Activated CD4-positive, alpha-beta T cell treated with anti-CD3 and anti-CD28 coated beads for 36 hours (primary cell): ENCODE results near the gene AHI1. TPM values are rescaled to one million over a fixed set of nuclear protein-coding genes. Genes with fewer than 3 reads are reported as not detected.

Experiments
- ATAC-seq: fragments of 200-7000 bp; cut with Tn5 transposase; one replicate; pipeline ENCODE4 v1.10.0; 2021; ENCODE audit warnings: mild to moderate bottlenecking, moderate library complexity
- CTCF ChIA-PET: fragments of 350-600 bp; sonication (Branson Sonifier 250); formaldehyde crosslinking; loops from one replicate; lab custom pipeline; 2021; ENCODE audit warnings: antibody characterized with exemption; lab: Charles Lee
- POLR2A ChIA-PET: fragments of 350-600 bp; sonication (Branson Sonifier 250); formaldehyde crosslinking; loops from one replicate; lab custom pipeline; 2021; ENCODE audit warnings: antibody characterized with exemption, inconsistent platforms; lab: Charles Lee
- DNase-seq: peaks from one replicate; pipeline ENCODE4 v3.0.0-alpha.2; 2020
- H3K27ac Mint-ChIP-seq: one replicate; pipeline ENCODE4 v1.8.0; 2021; ENCODE audit warnings: mixed read lengths
- H3K27me3 Mint-ChIP-seq: one replicate; pipeline ENCODE4 v1.8.0; 2021; ENCODE audit warnings: mixed read lengths
- H3K36me3 Mint-ChIP-seq: one replicate; pipeline ENCODE4 v1.8.0; 2021; ENCODE audit warnings: low read depth, mixed read lengths
- H3K4me1 Mint-ChIP-seq: one replicate; pipeline ENCODE4 v1.8.0; 2021; ENCODE audit warnings: mixed read lengths
- H3K4me3 Mint-ChIP-seq: one replicate; pipeline ENCODE4 v1.8.0; 2021; ENCODE audit warnings: mild to moderate bottlenecking, moderate library complexity, mixed read lengths
- H3K9me3 Mint-ChIP-seq: one replicate; pipeline ENCODE4 v1.8.0; 2021; ENCODE audit warnings: low read depth, mixed read lengths
- intact Hi-C, 2 experiments: fragments of 100-400 bp; cut with DNase I in 1 of 2; cut with micrococcal nuclease in 1 of 2; formaldehyde crosslinking; loops; one replicate each; pipeline versions ENCODE4 v1.14.2 to v1.15.1; 2022 to 2024; cut with DNase I, micrococcal nuclease
- total RNA-seq, 2 experiments: library from RNA; stranded (reverse); gene quantifications; one replicate each; pipeline ENCODE4 v1.2.3, GENCODE V29; 2021

AHI1 gene
- 10 to 100 TPM; 35.6 to 36.0 TPM for total RNA-seq

DNA sequence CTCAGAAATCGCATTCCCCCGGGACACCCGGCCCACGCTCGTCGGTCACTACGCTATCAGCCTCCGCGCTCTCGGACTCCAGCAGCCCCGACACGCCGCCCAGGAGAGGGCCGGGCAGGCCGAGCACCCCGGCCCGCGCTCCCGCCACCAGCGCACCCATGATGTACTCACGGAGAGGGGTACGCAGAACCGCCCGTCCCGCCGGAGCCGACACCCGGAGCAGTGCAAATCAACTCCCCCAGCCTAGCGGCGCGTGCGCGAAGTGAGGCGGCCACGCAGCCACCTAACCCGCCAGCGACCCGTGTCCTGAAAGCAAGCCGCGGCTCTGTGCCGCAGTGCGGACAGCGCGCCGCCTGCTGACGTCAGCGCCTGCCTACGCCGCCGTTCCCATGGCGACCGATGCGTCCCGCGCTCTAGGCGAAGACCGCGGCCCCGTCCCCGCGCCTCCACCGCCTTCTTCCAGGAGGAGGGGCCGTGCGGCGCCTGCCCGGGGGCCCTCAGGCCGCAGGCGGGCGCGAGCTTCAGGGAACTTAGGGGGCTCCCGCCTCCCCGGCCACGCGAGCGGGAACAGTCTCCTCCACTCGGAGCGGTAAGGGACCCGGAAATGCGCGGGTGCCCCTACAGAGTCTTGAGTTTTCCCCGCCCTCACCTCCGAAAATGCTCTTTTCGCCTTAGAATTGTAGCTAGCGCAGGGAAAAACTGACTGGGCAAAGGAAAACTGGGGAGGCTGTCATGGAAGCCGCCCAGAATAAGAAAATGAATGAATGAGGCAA, at the start of gene AHI1:
TSS of gene AHI1 (minus strand) at position 329 of the 773 bp plus-strand sequence. CDS start 5,503 bp downstream, outside the sequence.
- no peaks in the 10 kb centered on the region for H3K27me3 Mint-ChIP-seq
- intact Hi-C loops: loop anchor here (1.0 to 5.0 kb wide), 10 partner anchors 40 to 1545 kb away; partner anchors contain the start of genes BCLAF1 (in 1 of the 2), PDE7B (in 1 of the 2) and TBPL1 (in 1 of the 2)
- ATAC-seq: peak; percentile 81
- H3K4me1 Mint-ChIP-seq: peaks cover 7% of the 10 kb centered on the region
- DNase-seq: peak; percentile 94
- no peaks in the 10 kb centered on the region for H3K9me3 Mint-ChIP-seq
- H3K36me3 Mint-ChIP-seq: peaks cover 25% of the 10 kb centered on the region
- no peak within 1 kb of the TSS for H3K4me3 Mint-ChIP-seq
- H3K27ac Mint-ChIP-seq: peak within 1 kb of the TSS; percentile 94
- ChIA-PET CTCF (interaction anchor here (0.6 to 1.3 kb wide), 9 partner anchors 16 to 1324 kb away, joined by 3 to 5 read pairs (median 3); partner anchors contain the start of gene BCLAF1), POLR2A (interaction anchor here (0.6 to 1.7 kb wide), 6 partner anchors 79 to 1013 kb away, joined by 3 to 10 read pairs (median 4); partner anchors contain the start of genes BCLAF1 and MTFR2)

DNA sequence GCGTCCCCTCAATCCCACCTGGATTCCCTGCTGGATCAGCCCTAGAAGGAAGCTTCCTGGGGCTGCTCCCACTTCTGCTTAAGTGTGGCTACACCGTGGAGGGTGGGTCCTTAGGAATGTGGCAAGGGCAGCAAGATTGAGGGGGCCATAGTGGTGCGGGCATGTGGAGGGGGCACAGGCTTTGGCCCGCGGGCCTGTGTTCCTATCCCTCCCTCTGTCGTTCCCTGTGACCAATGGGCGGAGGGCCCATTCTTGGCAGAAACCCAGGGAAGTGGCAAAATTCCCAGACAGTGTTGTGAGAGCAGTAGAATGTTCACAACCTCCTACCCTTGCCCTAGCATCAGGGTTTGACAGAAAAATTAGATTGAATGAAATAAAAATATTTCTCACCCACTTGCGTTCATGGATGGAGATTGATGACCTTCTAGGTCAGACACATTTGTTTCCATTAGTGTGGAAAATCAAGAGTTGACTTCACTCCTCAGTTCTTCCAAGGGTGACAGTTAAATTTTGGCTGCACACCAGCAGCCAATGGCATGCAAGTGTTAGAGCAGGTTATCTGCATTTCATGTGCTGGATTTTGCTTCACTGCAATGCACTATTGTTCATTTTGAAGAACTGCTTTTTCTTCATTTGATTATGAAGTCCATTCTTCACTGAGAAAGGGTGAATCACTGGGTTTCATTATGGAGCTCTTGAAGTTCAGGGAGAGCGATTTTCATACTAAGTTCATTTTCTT, 49.3 kb upstream of the AHI1 start:
- ChIA-PET CTCF (no interaction called here), POLR2A (no interaction called here)
- peaks cover 2% of the 10 kb centered on the region for H3K4me1 Mint-ChIP-seq
- peaks cover 6% of the 10 kb centered on the region for H3K27me3 Mint-ChIP-seq
- no peaks in the 10 kb centered on the region for H3K36me3 Mint-ChIP-seq
- no peak overlapping the region for H3K4me3 Mint-ChIP-seq
- ATAC-seq (no peak), DNase-seq (no peak)
- no peak overlapping the region for H3K27ac Mint-ChIP-seq
- intact Hi-C loops: no loop called here
- H3K9me3 Mint-ChIP-seq: peaks cover 3% of the 10 kb centered on the region

- Mint-ChIP-seq H3K27ac (no peak overlapping the region), H3K36me3 (no peaks in the 10 kb centered on the region), H3K27me3 (peaks cover 6% of the 10 kb centered on the region), H3K9me3 (peaks cover 3% of the 10 kb centered on the region), H3K4me3 (no peak overlapping the region), H3K4me1 (peaks cover 2% of the 10 kb centered on the region)
- ChIA-PET POLR2A (no interaction called here), CTCF (no interaction called here)
- DNase-seq: no peak
- intact Hi-C loops: no loop called here
- no peak for ATAC-seq
Measured at GRCh38 chr6:135546206-135546605, 48.7 kb upstream of the AHI1 start.

DNA sequence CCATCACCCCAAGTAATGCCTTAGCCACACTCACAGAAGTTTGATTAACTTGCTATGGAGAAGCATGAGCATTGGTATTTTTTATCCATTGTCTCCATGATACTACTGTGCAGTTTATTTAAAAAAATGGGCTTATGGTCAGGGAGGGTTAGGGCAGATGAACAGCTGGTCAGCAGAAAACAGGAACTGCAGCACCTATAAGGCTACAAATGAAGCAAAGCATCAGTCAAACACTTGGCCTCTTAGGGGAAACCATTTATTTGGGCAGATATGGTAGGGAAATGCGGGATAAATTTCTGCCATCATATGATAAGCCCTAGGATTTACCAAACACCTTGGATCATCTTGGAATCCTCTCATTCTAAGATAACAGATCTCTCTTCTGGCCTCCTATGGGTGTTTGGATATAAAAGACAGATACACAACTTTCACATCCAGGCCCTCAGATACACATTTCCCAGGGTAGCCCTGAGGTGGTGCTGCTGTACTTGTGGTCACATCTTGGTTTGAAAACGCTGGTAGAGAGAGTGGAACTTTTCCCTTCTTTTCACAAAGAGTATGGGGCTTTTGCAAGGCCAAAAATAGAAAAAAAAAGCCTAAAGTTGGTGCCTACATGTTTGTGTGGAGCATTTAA, 42.8 kb upstream of the AHI1 start:
- ChIA-PET CTCF (no interaction called here), POLR2A (no interaction called here)
- peak; percentile 16 for DNase-seq
- Mint-ChIP-seq H3K27me3 (peaks cover 9% of the 10 kb centered on the region), H3K36me3 (peaks cover 1% of the 10 kb centered on the region), H3K4me1 (peaks cover 28% of the 10 kb centered on the region), H3K27ac (no peak overlapping the region), H3K4me3 (no peak overlapping the region), H3K9me3 (peaks cover 7% of the 10 kb centered on the region)
- ATAC-seq: no peak
- intact Hi-C loops: no loop called here

GRCh38 chr6:135537741-135538301, 40.3 kb upstream of the AHI1 start:
- intact Hi-C loops: loop anchor here (1.0 to 10.0 kb wide), 12 partner anchors 39 to 689 kb away; partner anchors contain the start of genes AHI1 (in 1 of the 2) and PDE7B (in 1 of the 2)
- Mint-ChIP-seq H3K27me3 (peaks cover 7% of the 10 kb centered on the region), H3K9me3 (peaks cover 4% of the 10 kb centered on the region), H3K4me1 (peaks cover 27% of the 10 kb centered on the region), H3K36me3 (peaks cover 1% of the 10 kb centered on the region), H3K4me3 (no peak overlapping the region), H3K27ac (peak overlapping the region; percentile 59)
- ChIA-PET CTCF (interaction anchor here (1.0 to 4.6 kb wide), 6 partner anchors 40 to 689 kb away, joined by 3 to 35 read pairs (median 4); no protein-coding TSS in a partner anchor), POLR2A (interaction anchor here (0.5 to 1.0 kb wide), 2 partner anchors 38 to 39 kb away, joined by 4 to 6 read pairs; no protein-coding TSS in a partner anchor)
- ATAC-seq (peak; percentile 97), DNase-seq (peak; percentile 70)

DNA sequence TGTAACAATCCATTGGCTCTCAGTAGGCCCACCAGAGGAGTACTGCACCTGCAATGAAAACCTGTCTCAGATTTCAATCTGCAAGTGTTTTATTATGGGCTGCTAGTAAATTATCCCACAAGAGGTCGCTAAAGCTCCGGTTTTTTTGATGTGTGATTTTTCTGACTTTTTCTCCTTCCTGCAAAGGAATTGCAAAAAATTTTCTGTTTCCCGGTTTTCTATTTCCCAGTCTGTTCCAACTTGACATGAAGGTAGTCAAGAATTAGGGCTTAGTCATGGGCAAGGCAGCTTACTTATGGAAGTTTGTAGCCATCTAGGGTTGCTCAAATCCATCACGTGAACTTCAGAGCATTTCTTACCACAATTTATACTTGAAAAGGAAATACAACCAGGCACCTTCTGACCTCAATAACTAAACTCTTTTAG, 38.5 kb upstream of the AHI1 start:
- Mint-ChIP-seq H3K9me3 (peaks cover 4% of the 10 kb centered on the region), H3K27ac (no peak overlapping the region), H3K4me1 (peaks cover 27% of the 10 kb centered on the region), H3K27me3 (peaks cover 3% of the 10 kb centered on the region), H3K4me3 (no peak overlapping the region), H3K36me3 (peaks cover 1% of the 10 kb centered on the region)
- ChIA-PET POLR2A (no interaction called here), CTCF (interaction anchor here (0.6 to 4.6 kb wide), 40 partner anchors 10 to 714 kb away, joined by 3 to 35 read pairs (median 4); no protein-coding TSS in a partner anchor)
- DNase-seq (peak; percentile 8), ATAC-seq (no peak)
- intact Hi-C loops: loop anchor here (1.0 to 10.0 kb wide), 13 partner anchors 41 to 781 kb away; partner anchors contain the start of gene PDE7B (in 1 of the 2)

GRCh38 chr6:135534773-135535380, 37.3 kb upstream of the AHI1 start:
- H3K9me3 Mint-ChIP-seq: peaks cover 4% of the 10 kb centered on the region
- peaks cover 1% of the 10 kb centered on the region for H3K36me3 Mint-ChIP-seq
- CTCF ChIA-PET: interaction anchor here (0.6 to 4.6 kb wide), 26 partner anchors 9 to 715 kb away, joined by 3 to 35 read pairs (median 4); no protein-coding TSS in a partner anchor
- H3K27ac Mint-ChIP-seq: no peak overlapping the region
- DNase-seq (no peak), ATAC-seq (no peak)
- intact Hi-C loops: loop anchor here (5.0 to 10.0 kb wide), 5 partner anchors 42 to 692 kb away; partner anchors contain the start of gene PDE7B (in 1 of the 2)
- peaks cover 3% of the 10 kb centered on the region for H3K27me3 Mint-ChIP-seq
- peaks cover 27% of the 10 kb centered on the region for H3K4me1 Mint-ChIP-seq
- POLR2A ChIA-PET: interaction anchor here (0.7 kb wide), 1 partner anchor 15 kb away, joined by 3 read pairs; no protein-coding TSS in a partner anchor
- H3K4me3 Mint-ChIP-seq: no peak overlapping the region

GRCh38 chr6:135532559-135532958, 35.0 kb upstream of the AHI1 start:
- Mint-ChIP-seq H3K27me3 (no peaks in the 10 kb centered on the region), H3K4me1 (peaks cover 17% of the 10 kb centered on the region)
- no peak for ATAC-seq

DNA sequence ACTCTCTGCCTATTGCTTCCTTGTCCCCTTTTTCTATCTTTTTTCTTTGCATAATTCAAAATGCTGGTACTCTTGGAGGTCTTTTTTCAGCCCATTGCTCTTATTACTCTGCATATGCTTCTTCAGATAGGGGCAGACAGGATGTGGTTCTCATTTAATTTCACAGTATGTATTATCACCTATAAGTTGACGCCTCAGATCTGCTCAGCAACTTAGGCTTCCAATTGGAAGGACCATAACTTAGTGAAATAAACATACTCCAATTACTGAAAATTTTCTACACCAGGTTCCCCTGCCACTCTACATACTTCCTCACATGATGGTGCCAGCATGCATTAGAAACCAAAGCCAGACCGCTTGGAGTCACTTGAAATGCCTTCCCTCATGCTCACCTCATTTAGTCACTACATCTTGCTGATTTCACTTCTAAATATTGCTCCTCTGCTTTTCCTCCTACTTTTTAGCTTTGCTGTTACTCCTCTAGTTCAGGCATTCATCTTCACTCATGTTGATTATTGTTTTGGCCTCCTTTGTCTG, 34.5 kb upstream of the AHI1 start:
- Mint-ChIP-seq H3K36me3 (no peaks in the 10 kb centered on the region), H3K9me3 (no peaks in the 10 kb centered on the region), H3K4me3 (no peak overlapping the region), H3K27me3 (no peaks in the 10 kb centered on the region), H3K4me1 (peaks cover 11% of the 10 kb centered on the region), H3K27ac (no peak overlapping the region)
- CTCF ChIA-PET: no interaction called here
- DNase-seq (no peak), ATAC-seq (no peak)
- intact Hi-C loops: loop anchor here in 1 of 2 experiments (10.0 kb wide), 1 partner anchor 223 kb away; no protein-coding TSS in a partner anchor
- POLR2A ChIA-PET: no interaction called here

More at GRCh38 chr6:135532559-135532958, 35.0 kb upstream of the AHI1 start:
- intact Hi-C loops: loop anchor here in 1 of 2 experiments (10.0 kb wide), 1 partner anchor 222 kb away; no protein-coding TSS in a partner anchor
- ChIA-PET CTCF (no interaction called here), POLR2A (no interaction called here)
- DNase-seq: no peak
- Mint-ChIP-seq H3K4me3 (no peak overlapping the region), H3K36me3 (no peaks in the 10 kb centered on the region), H3K27ac (no peak overlapping the region), H3K9me3 (no peaks in the 10 kb centered on the region)

GRCh38 chr6:135530113-135530512, 32.6 kb upstream of the AHI1 start:
- Mint-ChIP-seq H3K4me3 (no peak overlapping the region), H3K27me3 (no peaks in the 10 kb centered on the region), H3K36me3 (no peaks in the 10 kb centered on the region), H3K4me1 (no peaks in the 10 kb centered on the region), H3K9me3 (no peaks in the 10 kb centered on the region), H3K27ac (no peak overlapping the region)
- ChIA-PET CTCF (no interaction called here), POLR2A (interaction anchor here (0.7 kb wide), 1 partner anchor 137 kb away, joined by 3 read pairs; no protein-coding TSS in a partner anchor)
- DNase-seq (no peak), ATAC-seq (no peak)
- intact Hi-C loops: loop anchor here in 1 of 2 experiments (10.0 kb wide), 1 partner anchor 225 kb away; no protein-coding TSS in a partner anchor
